HepG2 (cell line): ENCODE measurements around the gene OGG1. TPM values are rescaled to one million over a fixed set of nuclear protein-coding genes. Genes with fewer than 3 reads are reported as not detected.

Source experiments
- ATAC-seq: fragments of 200-7000 bp; cut with Tn5 transposase; 3 replicates; pipeline ENCODE4 v1.9.1; 2020; ENCODE audit warnings: mild to moderate bottlenecking, moderate library complexity
- BruUV-seq: library from RNA; stranded (reverse); fragments of 400-500 nt; replicated peaks from 2 replicates; lab custom pipeline; 2021; lab: Mats Ljungman, UMichigan
- CTCF ChIA-PET: fragments of 300-600 bp; formaldehyde crosslinking; extraction: SDS; loops from one replicate; lab custom pipeline; 2021; ENCODE audit warnings: low total read pairs, inconsistent platforms, low intra/inter-chr PET ratio; lab: Yijun Ruan, JAX
- POLR2A ChIA-PET: fragments of 350-600 bp; sonication (Branson Sonifier 250); formaldehyde crosslinking; loops from one replicate; lab custom pipeline; 2020; ENCODE audit warnings: antibody characterized with exemption, inconsistent platforms; lab: Yijun Ruan, JAX
- DNase-seq: peaks from one replicate; pipeline ENCODE4 v3.0.0-alpha.2; 2015; ENCODE audit warnings: low spot score
- FAIRE-seq: peaks from 3 replicates; lab custom pipeline; 2011; peaks lifted over from hg19 to GRCh38; lab: Jason Lieb, UNC
- H2AFZ ChIP-seq: one replicate; pipeline ENCODE4 v1.6.1; 2011; ENCODE audit warnings: low read length, inconsistent platforms
- H3K27ac ChIP-seq: fragments of 300-600 bp; 3 replicates; pipeline ENCODE4 v1.8.0; 2011; ENCODE audit warnings: mixed run types, mild to moderate bottlenecking, mixed read lengths, low read length, inconsistent platforms; ENCODE audit not compliant: insufficient read depth; ENCODE audit errors: extremely low read length
- H3K27me3 ChIP-seq, 2 experiments: fragments of 200-600 bp in 1 of 2; 2 replicates in 1 of 2; 3 replicates in 1 of 2; pipeline versions ENCODE4 v1.6.0 to v1.8.0; 2011; ENCODE audit warnings: low read length in 2 of 2, mild to moderate bottlenecking in 2 of 2, moderate library complexity in 2 of 2, inconsistent platforms in 1 of 2; ENCODE audit not compliant: insufficient read depth in 2 of 2, control insufficient read depth in 1 of 2
- H3K36me3 ChIP-seq, 2 experiments: fragments of 200-600 bp in 1 of 2; replicated peaks in 1 of 2; 2 replicates in 1 of 2; 3 replicates in 1 of 2; pipeline versions ENCODE4 v1.5.1 to v1.8.0; 2011; ENCODE audit warnings: low read length in 2 of 2, inconsistent platforms in 1 of 2; ENCODE audit not compliant: insufficient read depth in 2 of 2, control insufficient read depth in 1 of 2
- H3K4me1 ChIP-seq: 2 replicates; pipeline ENCODE4 v1.5.1; 2012; ENCODE audit warnings: low read length, inconsistent platforms; ENCODE audit not compliant: insufficient read depth
- H3K4me2 ChIP-seq: 2 replicates; pipeline ENCODE4 v1.6.0; 2011; ENCODE audit warnings: low read depth, low read length, inconsistent platforms
- H3K4me3 ChIP-seq, 3 experiments: fragments of 200-600 bp in 1 of 3; sonication (generic), shearing (Covaris generic) in 1 of 3; replicated peaks in 1 of 3; 2 replicates each; pipeline ENCODE4 v1.5.1; 2011 to 2016; ENCODE audit warnings: low read length in 3 of 3, inconsistent platforms in 2 of 3, low read depth in 2 of 3, mild to moderate bottlenecking in 2 of 3, control low read depth in 1 of 3, mixed read lengths in 1 of 3; ENCODE audit not compliant: insufficient read depth in 1 of 3
- H3K79me2 ChIP-seq: one replicate; pipeline ENCODE4 v1.6.1; 2011; ENCODE audit warnings: low read length, inconsistent platforms; ENCODE audit not compliant: insufficient read depth
- H3K9ac ChIP-seq: 2 replicates; pipeline ENCODE4 v1.6.0; 2011; ENCODE audit warnings: mild to moderate bottlenecking, low read depth, low read length, inconsistent platforms; ENCODE audit not compliant: insufficient read depth
- H3K9me3 ChIP-seq: 2 replicates; pipeline ENCODE4 v1.5.1; 2012; ENCODE audit warnings: mild to moderate bottlenecking, low read length
- H4K20me1 ChIP-seq: 2 replicates; pipeline ENCODE4 v1.6.0; 2011; ENCODE audit warnings: inconsistent platforms, mild to moderate bottlenecking, low read length, moderate library complexity; ENCODE audit not compliant: insufficient read depth
- AGO2 ChIP-seq: fragments of 200-400 bp; formaldehyde crosslinking; optimal IDR thresholded peaks from 2 replicates; pipeline ENCODE3; 2017; ENCODE audit warnings: mild to moderate bottlenecking, low read depth, low read length, moderate library complexity
- FOXA1 ChIP-seq, 2 experiments: fragments of 450-650 bp in 1 of 2; sonication (generic) in 1 of 2; formaldehyde crosslinking in 1 of 2; IDR thresholded peaks; 2 replicates each; pipeline versions ENCODE4 v1.4.0 to v1.6.1; 2016 to 2020; ENCODE audit warnings: missing genetic modification reagents in 1 of 2
- MED13 ChIP-seq: sonication (generic); formaldehyde crosslinking; IDR thresholded peaks from 2 replicates; pipeline ENCODE4 v1.5.0; 2020; ENCODE audit warnings: missing genetic modification reagents
- NFYC ChIP-seq: IDR thresholded peaks from 2 replicates; pipeline ENCODE4 v1.6.1; 2016; ENCODE audit warnings: missing genetic modification reagents, missing compliant biosample characterization
- PPARG ChIP-seq: conservative IDR thresholded peaks from 2 replicates; pipeline ENCODE4 v1.6.1; 2016; ENCODE audit warnings: missing biosample characterization, missing genetic modification reagents
- THAP11 ChIP-seq: IDR thresholded peaks from 2 replicates; pipeline ENCODE4 v1.6.1; 2016; ENCODE audit warnings: missing biosample characterization, missing genetic modification reagents
- ZNF256 ChIP-seq: sonication (generic); formaldehyde crosslinking; conservative IDR thresholded peaks from 2 replicates; pipeline ENCODE4 v1.4.0; 2020; ENCODE audit warnings: missing genetic modification reagents
- WGBS: methylation state at CpG from one replicate; pipeline ENCODE4 v1.1.6; 2017; ENCODE audit warnings: low lambda C conversion rate; 5-methylcytosine and 5-hydroxymethylcytosine counted together
- in situ Hi-C: cut with HindIII; loops from 2 replicates; pipeline ENCODE4 v1.10.0; 2017; ENCODE audit warnings: low pct_unique_long_range_greater_than_20kb; ENCODE audit not compliant: extremely low pct_ligation_motif_present
- intact Hi-C: fragments of 100-400 bp; cut with micrococcal nuclease; formaldehyde crosslinking; loops from one replicate; pipeline ENCODE4 v1.10.0; 2022; ENCODE audit not compliant: unreplicated experiment
- polyA plus RNA-seq, 8 experiments: library from polyadenylated mRNA; depleted of rRNA in 3 of 8; stranded (reverse) in 7 of 8; unstranded in 1 of 8; fragments of >200 nt; fragmentation: Illumina TruSeq in 4 of 8; extraction: Trizol in 4 of 8; gene quantifications; 2 replicates each; pipeline versions ENCODE4 v1.2.1 to v1.2.3, GENCODE V29; 2011 to 2016; ENCODE audit warnings: low read depth in 4 of 8, missing spikeins in 1 of 8, mixed read lengths in 1 of 8; ENCODE audit not compliant: insufficient read depth in 1 of 8
- total RNA-seq, 5 experiments: library from RNA; depleted of rRNA; stranded (reverse); fragments of >200 nt; fragmentation: Illumina TruSeq; extraction: Trizol; gene quantifications; 2 replicates each; pipeline ENCODE4 v1.2.3, GENCODE V29; 2016; ENCODE audit warnings: low read depth in 1 of 5
- TF ChIP-seq, protein P1 (sequence below): sonication (generic); formaldehyde crosslinking; IDR thresholded peaks from 2 replicates; pipeline ENCODE4 v1.8.0; 2023; ENCODE audit warnings: mild to moderate bottlenecking, missing genetic modification reagents
- TF ChIP-seq, protein P2 (sequence below): sonication (generic); formaldehyde crosslinking; IDR thresholded peaks from 2 replicates; pipeline ENCODE4 v1.4.0; 2020; ENCODE audit warnings: missing genetic modification reagents

The OGG1 gene
- total and polyA plus RNA-seq, 2 of the 13 experiments (the other 11 are each of a cell fraction or from before 2014, with no cell fraction given), result 28.7 to 33.2 TPM

DNA sequence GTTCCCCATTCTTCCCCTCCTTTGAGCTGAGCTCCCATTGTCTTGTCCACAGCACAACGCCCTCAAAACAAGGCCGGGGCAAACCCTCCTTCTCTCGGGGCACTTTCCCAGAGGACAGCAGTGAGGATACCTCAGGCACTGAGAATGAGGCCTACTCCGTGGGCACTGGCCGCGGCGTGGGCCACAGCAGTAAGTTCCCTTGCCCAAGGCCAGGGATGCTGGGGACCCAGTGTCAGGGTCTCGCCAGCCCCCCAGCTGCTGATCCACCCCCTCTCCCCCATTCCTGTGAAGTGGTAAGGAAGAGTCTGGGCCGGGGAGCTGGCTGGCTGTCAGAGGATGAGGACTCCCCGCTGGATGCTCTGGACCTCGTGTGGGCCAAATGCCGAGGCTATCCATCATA is 4.2 kb upstream of the OGG1 start:
- TF ChIP-seq AGO2 (peak; percentile 57), ZNF256 (no peak)
- no peak for ATAC-seq
- Histone ChIP-seq H3K4me3 (no peak overlapping the region), H3K27ac (no peak overlapping the region), H3K9ac (no peak overlapping the region), H4K20me1 (no peaks in the 10 kb centered on the region), H3K79me2 (peaks cover 3% of the 10 kb centered on the region), H3K4me2 (no peak overlapping the region), H2AFZ (no peak overlapping the region), H3K4me1 (peaks cover 7% of the 10 kb centered on the region; the same call in 1 of the 2 replicates), H3K27me3 (no peaks in the 10 kb centered on the region), H3K9me3 (no peaks in the 10 kb centered on the region), H3K36me3 (peaks cover 42 to 67% of the 10 kb centered on the region in 2 experiments)
- CTCF ChIA-PET, result no interaction called here
- no peak for FAIRE-seq
- in situ Hi-C loops, result no loop called here
- 97% methylated on average over 12 of the region's 12 CpGs for WGBS
- POLR2A ChIA-PET, result no interaction called here
- intact Hi-C loops, result no loop called here
- DNase-seq, result no peak
- BruUV-seq, result no TSS peak

DNA sequence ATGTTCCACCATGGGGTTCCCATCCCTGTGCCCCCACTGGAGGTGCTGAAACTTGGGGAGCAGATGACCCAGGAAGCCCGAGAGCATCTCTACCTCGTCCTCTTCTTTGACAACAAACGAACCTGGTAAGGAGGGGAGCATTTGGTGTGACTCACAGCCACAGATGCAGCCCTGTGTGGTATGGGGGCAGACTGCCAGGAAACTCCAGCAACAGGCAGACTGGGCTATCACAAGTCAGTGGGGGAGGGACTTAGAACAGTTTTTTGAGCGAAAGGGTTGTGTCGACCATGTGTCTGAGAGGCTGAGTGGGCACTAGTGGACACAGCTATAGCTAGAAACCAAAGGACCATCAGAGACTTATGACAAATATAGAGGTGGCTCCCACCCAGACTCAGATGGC is 3.4 kb upstream of the OGG1 start:
- Histone ChIP-seq H3K4me2 (no peak overlapping the region), H3K36me3 (peaks cover 37 to 61% of the 10 kb centered on the region in 2 experiments), H3K4me1 (peaks cover 14% of the 10 kb centered on the region), H3K27ac (no peak overlapping the region), H3K4me3 (no peak overlapping the region), H3K79me2 (peaks cover 10% of the 10 kb centered on the region), H3K27me3 (no peaks in the 10 kb centered on the region), H4K20me1 (no peaks in the 10 kb centered on the region), H3K9me3 (no peaks in the 10 kb centered on the region), H2AFZ (no peak overlapping the region), H3K9ac (no peak overlapping the region)
- DNase-seq, result no peak
- in situ Hi-C loops, result no loop called here
- intact Hi-C loops, result no loop called here
- ATAC-seq, result no peak
- no TSS peak for BruUV-seq
- POLR2A ChIA-PET, result no interaction called here
- CTCF ChIA-PET, result no interaction called here
- WGBS, result 93% methylated on average over 3 of the region's 5 CpGs
- TF ChIP-seq THAP11, result no peak
- TF ChIP-seq NFYC (CRISPR knock-in tag), result no peak
- no peak for TF ChIP-seq MED13 (CRISPR knock-in tag)
- no peak for TF ChIP-seq PPARG (CRISPR knock-in tag)
- no peak for TF ChIP-seq FOXA1 (IDR thresholded peaks at IDR 0.05)
- no peak for TF ChIP-seq FOXA1 (CRISPR knock-in tag; IDR thresholded peaks at IDR 0.05)
- TF ChIP-seq, protein P1, sequence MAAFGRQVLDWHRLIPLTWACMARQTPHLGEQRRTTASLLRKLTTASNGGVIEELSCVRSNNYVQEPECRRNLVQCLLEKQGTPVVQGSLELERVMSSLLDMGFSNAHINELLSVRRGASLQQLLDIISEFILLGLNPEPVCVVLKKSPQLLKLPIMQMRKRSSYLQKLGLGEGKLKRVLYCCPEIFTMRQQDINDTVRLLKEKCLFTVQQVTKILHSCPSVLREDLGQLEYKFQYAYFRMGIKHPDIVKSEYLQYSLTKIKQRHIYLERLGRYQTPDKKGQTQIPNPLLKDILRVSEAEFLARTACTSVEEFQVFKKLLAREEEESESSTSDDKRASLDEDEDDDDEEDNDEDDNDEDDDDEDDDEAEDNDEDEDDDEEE (CRISPR knock-in tag), result no peak
- TF ChIP-seq, protein P2, sequence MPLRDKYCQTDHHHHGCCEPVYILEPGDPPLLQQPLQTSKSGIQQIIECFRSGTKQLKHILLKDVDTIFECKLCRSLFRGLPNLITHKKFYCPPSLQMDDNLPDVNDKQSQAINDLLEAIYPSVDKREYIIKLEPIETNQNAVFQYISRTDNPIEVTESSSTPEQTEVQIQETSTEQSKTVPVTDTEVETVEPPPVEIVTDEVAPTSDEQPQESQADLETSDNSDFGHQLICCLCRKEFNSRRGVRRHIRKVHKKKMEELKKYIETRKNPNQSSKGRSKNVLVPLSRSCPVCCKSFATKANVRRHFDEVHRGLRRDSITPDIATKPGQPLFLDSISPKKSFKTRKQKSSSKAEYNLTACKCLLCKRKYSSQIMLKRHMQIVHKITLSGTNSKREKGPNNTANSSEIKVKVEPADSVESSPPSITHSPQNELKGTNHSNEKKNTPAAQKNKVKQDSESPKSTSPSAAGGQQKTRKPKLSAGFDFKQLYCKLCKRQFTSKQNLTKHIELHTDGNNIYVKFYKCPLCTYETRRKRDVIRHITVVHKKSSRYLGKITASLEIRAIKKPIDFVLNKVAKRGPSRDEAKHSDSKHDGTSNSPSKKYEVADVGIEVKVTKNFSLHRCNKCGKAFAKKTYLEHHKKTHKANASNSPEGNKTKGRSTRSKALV (CRISPR knock-in tag), result no peak
- no peak for FAIRE-seq
